ENCODE data around the gene SATL1.
"Not testable (repeated sequence)": the region's sequence is repeated elsewhere in the genome, so short reads cannot be mapped to it uniquely, and the experiment has no call there.

The SATL1 gene, protein sequence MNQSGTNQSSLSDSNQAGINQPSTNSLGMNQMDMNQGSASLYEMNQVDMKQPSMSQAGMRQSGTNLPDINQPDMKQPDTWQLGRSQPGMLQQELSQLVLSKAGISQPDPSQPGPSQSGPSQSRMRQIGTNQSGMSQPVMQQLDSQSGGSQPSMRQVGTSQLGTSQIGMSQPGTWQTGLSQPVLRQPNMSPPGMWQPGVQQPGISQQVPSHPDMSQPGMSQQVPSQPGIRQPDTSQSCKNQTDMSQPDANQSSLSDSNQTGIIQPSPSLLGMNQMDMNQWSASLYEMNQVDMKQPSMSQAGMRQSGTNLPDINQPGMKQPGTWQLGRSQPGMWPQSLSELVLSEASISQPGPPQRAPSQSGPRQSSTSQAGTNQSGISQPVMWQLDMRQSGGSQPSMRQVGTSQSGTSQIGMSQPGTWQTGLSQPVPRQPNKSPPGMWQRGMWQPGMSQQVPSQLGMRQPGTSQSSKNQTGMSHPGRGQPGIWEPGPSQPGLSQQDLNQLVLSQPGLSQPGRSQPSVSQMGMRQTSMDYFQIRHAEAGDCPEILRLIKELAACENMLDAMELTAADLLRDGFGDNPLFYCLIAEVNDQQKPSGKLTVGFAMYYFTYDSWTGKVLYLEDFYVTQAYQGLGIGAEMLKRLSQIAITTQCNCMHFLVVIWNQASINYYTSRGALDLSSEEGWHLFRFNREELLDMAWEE

DNA sequence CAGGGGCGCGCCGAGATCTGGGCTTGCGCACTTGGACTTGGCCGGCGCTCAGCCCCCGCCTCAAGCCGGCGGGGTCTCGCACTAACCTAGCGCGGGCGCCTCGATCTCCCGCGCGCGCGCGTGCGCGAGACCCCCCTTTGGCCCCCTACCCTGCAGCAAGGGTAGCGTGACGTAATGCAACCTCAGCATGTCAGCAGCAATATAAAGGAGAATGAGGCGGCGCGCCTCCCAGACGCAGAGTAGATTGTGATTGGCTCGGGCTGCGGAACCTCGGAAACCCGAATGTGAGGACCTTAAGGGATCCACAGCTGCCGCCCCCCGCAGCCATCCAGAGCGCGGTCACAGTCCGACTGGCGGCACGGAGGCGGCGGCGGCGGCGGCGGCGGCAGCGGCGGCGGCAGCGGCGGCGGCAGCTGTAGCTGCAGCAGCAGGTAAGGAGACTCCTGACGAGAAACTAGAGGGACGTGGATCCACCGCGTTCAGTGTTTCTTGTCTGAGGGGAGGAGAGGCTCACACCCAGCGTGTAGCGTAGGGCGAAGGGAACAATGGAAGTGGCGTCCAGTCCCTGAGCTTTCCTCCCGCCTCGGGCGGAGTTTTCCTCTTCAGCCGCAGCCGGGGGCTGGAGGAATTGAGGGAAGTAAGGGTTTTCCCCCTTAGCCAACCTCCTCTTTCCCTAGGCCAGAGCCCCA, at the start of gene SATL1, which contains the start of gene ZNF711:
TSS of gene SATL1 (minus strand) at position 19 of the 689 bp plus-strand sequence. CDS start 134,811 bp downstream, outside the sequence.
TSS of gene ZNF711 (plus strand) at position 231 of the 689 bp plus-strand sequence. CDS start 3,582 bp downstream, outside the sequence.
- DNase-seq: peak; percentile 92

DNA sequence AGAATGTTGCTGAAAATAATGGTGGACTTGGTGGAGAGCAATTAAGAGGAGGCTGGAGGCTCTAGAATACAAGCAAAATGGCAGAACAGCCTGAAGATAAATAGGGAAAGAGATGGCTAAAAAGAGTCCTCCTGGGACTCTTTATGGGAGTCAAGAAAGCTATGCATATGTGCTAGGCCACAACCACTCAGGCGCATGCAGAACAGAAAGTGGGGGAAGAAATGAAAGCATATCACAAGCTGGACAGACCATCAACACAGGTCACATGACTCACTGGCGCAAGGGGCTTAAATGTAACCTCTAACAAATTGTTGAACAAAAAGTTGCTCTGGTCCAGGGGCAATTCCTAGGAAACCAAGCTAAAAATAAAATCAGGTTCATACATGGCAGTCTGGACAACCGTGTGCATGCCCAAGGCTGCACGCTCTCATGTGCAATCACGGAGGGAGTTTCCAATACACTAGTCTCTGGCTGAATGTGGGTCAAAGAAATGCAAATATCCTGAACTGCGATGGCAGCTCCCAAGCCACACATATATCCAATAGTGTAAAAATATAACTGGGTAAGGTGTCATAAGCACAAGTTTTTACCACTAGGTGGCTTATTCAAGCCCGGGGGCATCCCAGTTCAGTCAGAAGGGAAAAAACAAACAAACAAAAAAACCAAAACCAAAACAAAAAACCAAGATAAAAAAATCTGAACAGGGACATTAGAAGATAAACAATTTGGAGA, 45.6 kb upstream of the SATL1 start:
- no peak for DNase-seq

GRCh38 chrX:85285286-85285685, 41.7 kb upstream of the SATL1 start:
- DNase-seq: not testable (repeated sequence)

GRCh38 chrX:85244450-85245211, 1.1 kb upstream of the SATL1 start:
- peak; percentile 26 for DNase-seq

- no peak for DNase-seq
These were observed 424 bp downstream of the SATL1 start for GRCh38 chrX:85243155-85243554.

GRCh38 chrX:85223359-85223758, 20.2 kb downstream of the SATL1 start:
- no peak for DNase-seq

- no peak for DNase-seq
These were observed 22.2 kb downstream of the SATL1 start for GRCh38 chrX:85221361-85221760.

- DNase-seq: no peak
These were observed 27.6 kb downstream of the SATL1 start for GRCh38 chrX:85215946-85216345.

DNA sequence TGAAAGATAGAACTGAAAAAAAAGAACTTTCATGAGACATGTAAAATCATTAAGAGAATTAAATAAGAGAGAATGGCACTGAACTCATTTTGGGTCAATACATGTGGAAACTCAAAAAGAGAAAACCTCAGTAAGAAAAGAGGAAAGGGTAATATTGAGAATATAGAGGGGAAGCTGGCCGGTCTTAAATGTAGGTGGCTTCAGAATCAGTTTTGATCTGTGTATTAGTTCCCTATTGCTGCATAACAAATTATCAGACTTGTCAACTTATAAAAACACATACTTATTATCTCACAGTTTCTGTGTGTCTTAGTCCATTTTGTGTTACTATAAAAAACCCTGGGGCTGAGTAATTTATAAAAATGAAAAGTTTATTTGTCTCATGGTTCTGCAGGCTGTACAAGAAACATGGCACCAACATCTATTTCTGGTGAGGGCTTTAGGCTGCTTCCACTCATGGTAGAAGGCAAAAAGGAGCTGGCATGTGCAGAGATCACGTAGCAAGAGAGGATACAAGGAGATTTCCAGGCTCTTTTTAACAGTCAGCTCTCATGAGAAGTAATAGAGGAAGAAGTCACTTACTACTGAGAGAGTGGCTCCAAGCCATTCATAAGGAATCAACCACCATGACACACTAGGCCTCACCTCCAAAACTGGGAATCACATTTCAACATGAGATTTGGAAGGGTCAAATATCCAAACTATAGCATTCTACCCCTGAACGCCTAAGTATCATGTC, 29.6 kb downstream of the SATL1 start:
- no peak for DNase-seq

DNA sequence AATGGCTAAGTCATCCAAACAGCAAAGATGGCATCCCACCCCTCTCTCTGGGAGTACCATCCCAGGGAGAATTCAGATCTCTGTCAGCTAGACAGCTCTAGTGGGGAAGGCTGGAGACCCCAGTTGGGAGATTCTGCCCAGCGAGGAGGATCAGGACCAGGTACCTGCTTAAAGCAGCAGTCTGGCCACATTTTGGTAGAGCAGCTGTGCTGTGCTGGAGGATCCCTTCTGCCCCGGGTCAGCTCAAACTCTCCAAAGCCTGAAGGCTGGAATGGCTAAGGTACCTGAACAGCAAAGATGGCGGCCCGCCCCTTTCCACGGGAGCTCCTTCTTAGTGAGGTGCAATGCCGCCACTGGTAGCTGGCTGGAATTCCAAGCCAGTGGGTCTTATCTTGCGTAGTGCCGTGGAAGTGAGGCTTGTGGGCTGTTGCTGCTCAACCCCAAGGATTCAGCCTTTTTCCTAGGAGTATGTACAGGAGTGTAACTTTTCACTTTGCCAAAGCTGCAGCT, 40.1 kb downstream of the SATL1 start:
- no peak for DNase-seq

DNA sequence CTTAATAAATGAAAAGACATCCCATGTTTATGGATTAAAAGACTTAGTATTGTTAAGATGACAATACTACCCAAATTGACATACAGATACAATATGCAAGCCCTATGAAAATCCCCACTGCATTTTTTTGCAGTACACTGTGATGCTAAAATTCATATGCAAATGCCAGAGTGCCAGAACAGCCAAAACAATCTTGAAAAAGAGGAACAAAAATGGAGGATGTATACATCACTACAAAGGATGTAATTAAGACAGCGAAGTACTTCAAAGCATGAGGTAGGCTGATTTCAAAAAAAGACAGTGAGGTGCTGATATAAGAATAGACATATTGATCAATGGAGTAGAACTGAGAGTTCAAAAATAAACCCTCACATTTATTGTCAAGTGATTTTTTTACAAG, 47.3 kb downstream of the SATL1 start:
- DNase-seq: no peak

DNA sequence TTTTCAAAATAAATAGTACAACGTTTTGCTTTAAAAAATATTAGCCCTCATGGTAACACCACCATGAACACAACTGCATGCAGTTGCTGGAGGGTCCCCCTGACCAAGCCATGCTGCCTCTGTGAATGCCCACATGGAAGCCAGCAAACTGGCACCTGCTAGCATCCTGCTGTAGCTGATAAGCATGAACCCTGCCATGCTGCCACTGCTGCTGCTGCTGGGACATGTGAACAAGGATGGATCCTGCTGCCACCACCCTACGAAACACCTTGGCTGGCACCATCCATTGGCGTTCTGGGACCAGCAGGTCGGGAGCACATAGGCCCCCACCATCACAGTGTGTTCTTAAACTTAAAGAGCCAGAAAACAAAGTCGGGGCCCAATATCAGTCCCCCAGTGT, 83.9 kb downstream of the SATL1 start:
- DNase-seq: no peak

DNA sequence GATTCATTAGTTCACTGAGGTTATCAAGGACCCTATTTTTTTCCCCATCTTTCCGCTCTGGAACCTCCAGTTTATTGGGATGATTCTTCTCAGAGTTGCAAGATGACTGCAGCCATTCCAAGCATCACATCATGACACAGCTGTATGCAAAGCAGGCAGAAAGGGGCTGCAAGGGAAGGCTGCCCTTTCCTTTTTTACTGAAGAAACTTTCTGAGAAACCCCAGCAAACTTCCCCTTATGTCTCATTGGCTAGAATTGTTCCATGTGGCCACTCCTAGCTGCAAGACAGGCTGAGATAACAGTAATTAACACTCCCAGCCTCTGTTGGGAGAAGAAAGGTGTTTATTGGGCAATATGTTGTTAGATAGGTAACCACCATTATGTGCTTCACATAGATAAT, 102.6 kb downstream of the SATL1 start:
- DNase-seq: no peak

- DNase-seq: no peak
These were observed 104.2 kb downstream of the SATL1 start for GRCh38 chrX:85139422-85139821.

DNA sequence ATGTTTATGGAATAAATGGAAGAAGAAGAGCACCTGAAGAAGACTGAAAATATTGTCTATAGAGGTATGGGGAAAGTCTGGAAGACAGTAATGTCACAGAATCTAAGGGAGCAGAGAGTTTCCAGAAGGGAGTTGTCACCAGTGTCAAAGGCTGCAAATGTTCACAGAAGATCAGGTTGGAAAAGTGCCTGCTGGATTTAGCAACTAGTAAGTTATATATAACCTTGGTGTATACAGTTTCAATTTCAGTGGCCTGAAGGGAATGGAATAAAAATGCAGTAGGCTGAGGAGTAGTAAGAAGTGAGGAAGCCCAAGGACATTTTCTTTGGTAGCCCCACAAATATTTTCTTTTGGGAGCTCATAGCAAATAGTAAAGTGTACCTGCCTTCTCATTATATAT, 107.2 kb downstream of the SATL1 start:
- DNase-seq: no peak

DNA sequence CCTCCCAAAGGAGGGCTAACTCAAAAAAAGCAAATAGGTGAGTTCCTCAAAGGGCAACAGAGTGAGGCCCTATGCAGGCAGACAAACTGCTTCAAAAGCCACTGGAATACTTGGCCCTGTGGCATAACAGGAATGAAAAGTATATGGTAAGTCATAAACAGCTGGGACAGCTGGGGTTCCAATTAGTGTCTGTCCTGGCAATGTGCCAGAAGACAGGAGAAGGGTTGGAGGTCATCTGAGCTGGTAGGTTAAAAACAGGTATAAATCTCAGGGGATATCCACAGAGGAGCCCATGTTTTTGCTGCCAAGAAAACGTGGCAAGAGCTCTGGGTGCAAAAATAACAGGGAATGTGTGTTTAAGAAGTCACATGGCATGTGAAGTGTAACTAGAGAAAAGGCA, 128.3 kb downstream of the SATL1 start:
- no peak for DNase-seq

DNA sequence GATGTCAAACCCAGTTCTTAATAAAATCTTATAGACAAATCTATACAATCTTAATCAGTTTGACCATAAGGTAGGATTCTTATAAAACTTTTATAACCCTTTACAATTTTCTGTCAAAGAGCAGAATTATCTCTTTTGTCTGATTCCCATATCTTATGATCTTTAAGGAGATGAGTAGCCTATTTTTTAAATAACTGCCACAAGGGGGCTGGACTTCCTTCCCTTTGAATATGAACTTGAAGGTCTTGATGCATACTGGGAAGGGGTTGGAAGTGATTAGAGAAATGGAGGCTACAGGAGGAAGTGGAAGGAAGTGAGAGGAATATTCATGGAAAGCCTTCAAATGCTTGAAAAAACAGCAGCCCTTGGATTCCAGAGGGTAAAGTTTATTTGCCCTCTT, 128.8 kb downstream of the SATL1 start:
- DNase-seq: no peak

DNA sequence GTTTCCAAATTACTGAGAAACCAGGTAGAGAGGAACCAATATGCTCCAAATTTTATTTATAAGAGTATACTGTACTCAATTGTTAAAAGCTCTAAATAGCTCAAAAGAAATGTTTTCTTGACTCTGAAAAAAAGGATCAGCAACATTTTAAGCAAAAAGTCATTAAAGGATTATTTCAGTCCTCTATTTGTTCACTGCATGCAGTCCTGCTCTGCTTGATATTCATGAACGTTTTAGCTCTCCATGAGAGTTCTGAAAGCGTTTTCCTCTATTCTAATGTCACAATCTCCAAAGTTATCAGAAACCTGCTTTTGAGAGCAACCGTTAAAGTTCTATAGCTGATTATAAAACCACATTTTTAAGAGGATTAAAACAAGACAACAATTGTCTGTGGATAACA, 129.4 kb downstream of the SATL1 start:
- no peak for DNase-seq

DNA sequence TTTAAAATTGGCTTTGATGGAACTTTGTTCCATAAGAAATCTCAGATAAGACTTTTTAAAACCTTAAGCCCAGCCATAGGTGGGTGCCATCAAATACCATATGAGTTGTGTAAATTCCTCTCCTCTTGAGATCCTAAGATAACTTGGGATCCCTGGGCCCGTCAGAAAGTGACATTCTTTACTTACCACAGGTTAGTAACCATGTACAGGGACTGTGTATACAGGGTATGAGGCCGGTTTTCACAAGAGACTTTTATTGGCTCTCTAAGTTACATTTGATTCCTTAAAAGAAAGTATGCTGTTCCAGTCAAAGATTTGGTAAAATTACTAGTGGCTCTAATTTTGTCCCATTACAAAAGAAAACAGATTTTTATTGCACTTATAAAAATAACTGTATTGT, 129.8 kb downstream of the SATL1 start:
- no peak for DNase-seq

- DNase-seq: no peak
These were observed 131.3 kb downstream of the SATL1 start for GRCh38 chrX:85112293-85112692.

DNA sequence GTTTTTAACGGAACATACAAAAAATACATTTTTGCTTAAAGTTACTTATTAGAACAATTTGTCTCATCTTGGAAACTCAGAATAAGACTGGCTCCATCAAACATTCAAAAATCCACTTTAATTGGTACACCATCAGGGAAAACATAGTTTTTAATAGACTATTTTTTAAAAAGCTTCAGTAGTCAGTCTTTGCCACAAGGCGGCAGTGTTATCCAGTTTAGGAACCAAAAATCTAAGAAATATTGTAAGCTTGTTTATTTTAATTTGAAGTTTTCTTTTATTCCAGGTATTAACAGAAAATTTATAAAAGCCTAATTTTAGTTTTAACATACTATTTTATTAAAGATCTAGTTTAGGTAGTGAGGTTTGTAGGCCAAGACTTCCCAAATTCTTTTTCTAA, 132.2 kb downstream of the SATL1 start:
- no peak for DNase-seq

Measured in NCI-H1105 (cell line).